GM12874 (cell line): Measurements from ENCODE around the gene CELSR1.

ENCODE experiments used
- CTCF ChIP-seq: IDR thresholded peaks from 2 replicates; pipeline ENCODE4 v1.5.1; 2011; ENCODE audit warnings: low read depth, mild to moderate bottlenecking, control low read depth, low read length, moderate library complexity; ENCODE audit not compliant: insufficient read depth

Gene CELSR1

GRCh38 chr22:46437671-46438440 is 99.6 kb downstream of the CELSR1 start:
- no peak for TF ChIP-seq CTCF

DNA sequence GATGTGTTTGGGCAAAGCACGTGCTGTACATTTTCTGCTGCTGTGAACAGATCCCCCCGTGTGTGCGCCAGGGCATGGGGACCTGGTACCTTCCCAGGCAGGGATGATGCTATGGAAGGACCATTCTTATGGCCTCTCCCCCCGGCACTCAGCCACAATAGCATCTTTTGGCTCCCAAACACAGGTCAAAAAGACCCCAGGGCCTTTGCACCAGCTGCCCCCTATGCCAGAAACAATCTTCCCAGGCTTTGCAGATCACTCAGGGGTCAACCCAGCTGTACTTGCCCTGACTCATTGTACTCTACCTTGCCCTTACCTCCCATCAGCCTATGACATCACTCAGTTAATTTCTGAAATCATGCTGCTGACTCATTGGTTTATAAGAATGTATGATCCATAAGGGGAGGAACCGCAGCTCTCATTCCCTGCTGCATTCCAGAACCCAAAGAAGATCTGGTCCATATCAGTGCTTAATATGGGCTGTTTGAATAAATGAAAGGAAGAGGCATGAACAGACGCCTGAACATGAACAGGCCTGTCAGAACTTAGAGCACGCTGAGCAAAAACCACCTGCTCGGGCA is 100.7 kb downstream of the CELSR1 start:
- TF ChIP-seq CTCF: no peak

DNA sequence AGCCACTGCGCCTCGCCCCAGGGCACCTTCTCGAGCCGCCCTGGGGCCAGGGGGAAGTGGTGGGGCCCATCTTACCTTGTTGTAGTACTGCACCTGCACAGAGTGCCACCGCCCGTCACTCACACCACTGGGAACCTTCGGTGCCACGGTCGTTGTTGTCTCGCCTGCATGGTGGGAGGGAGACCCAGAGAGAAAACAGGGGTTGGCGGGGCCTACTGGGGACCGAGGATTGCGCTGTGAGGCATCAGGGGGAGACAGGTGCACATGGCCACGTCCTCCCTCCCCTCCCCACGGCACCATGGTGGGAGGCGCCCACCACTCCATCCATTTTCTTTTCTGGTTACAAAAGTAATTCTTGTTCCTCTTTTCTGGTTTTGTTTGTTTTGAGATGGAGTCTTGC is 104.1 kb downstream of the CELSR1 start:
- TF ChIP-seq CTCF: no peak

DNA sequence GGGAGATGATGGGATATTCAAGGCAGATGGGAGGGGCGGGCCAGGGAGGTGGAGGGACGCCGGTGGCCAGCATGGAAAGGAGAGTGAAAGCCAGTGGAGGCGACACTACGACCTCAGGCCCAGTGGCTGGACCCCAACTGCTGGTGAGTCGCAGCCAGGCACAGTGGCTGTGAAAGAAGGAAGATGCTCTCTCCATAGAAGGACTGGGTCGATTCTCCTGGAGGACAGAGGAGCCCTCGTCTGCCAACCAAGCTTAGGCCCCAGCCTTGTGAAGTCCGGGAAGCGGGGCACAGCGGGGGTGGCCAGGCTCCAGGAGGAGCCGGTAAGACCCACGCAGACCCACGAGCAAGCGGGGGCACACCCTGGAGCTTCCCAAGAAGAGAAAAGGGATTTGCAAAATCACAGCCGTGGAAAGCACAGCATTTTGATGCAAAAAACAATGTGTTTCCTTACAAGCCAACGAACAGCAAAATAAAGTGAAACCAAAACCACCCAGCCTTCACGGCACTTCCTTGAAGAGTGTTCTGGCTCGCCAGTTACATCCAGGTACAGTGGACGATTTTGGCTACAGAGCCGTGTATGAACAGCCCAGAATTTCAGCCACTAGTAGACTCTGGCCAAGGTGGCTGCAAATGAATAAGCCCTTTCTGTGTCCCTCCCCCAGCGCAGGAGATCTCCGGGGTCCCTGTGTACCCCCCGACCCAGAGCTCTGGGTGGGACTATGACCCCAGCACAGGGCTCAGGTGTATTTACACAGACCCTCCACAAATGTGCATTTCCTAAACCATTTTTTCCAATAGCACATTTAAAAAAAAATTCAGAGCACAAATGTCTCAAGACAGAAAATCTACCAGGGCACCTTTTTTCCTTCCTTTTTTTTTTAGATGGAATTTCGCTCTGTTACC is 105.0 kb downstream of the CELSR1 start:
- no peak for TF ChIP-seq CTCF

- TF ChIP-seq CTCF: no peak
Observed at GRCh38 chr22:46430961-46431838, 106.2 kb downstream of the CELSR1 start.

GRCh38 chr22:46429325-46429853 is 108.0 kb downstream of the CELSR1 start:
- no peak for TF ChIP-seq CTCF
